ENCODE data around the gene TPGS2. TPM values are rescaled to one million over a fixed set of nuclear protein-coding genes. Genes with fewer than 3 reads are reported as not detected.

Gene TPGS2
- polyA plus RNA-seq, 1 donor from 2014 or later: 217 TPM

GRCh38 chr18:36777566-36777965 is 51.2 kb downstream of the TPGS2 start:
- H3K27ac ChIP-seq (ENCODE audit: low read length): no peak overlapping the region
- no peak overlapping the region for H3K4me3 ChIP-seq (ENCODE audit: low read length)
- H3K36me3 ChIP-seq (ENCODE audit: insufficient read depth, low read length): no peaks in the 10 kb centered on the region
- no peaks in the 10 kb centered on the region for H3K9me3 ChIP-seq (ENCODE audit: low read length)
- no peaks in the 10 kb centered on the region for H3K9me2 ChIP-seq (ENCODE audit: insufficient read depth, low read length)
- no peak overlapping the region for H3K4me2 ChIP-seq (ENCODE audit: low read length)
- no peaks in the 10 kb centered on the region for H3F3A ChIP-seq (ENCODE audit: insufficient read depth, low read length, poor library complexity, severe bottlenecking)
- H2AFZ ChIP-seq (ENCODE audit: low read depth, low read length): no peak overlapping the region
- H3K27me3 ChIP-seq (ENCODE audit: insufficient read depth, low read depth, low read length): no peaks in the 10 kb centered on the region
- H3K79me2 ChIP-seq (replicated peaks; ENCODE audit: insufficient read depth, low read length): no peaks in the 10 kb centered on the region
- H3K9ac ChIP-seq (ENCODE audit: low read length): no peak overlapping the region
- H4K20me1 ChIP-seq (ENCODE audit: insufficient read depth): no peaks in the 10 kb centered on the region
- TF ChIP-seq, protein P1, sequence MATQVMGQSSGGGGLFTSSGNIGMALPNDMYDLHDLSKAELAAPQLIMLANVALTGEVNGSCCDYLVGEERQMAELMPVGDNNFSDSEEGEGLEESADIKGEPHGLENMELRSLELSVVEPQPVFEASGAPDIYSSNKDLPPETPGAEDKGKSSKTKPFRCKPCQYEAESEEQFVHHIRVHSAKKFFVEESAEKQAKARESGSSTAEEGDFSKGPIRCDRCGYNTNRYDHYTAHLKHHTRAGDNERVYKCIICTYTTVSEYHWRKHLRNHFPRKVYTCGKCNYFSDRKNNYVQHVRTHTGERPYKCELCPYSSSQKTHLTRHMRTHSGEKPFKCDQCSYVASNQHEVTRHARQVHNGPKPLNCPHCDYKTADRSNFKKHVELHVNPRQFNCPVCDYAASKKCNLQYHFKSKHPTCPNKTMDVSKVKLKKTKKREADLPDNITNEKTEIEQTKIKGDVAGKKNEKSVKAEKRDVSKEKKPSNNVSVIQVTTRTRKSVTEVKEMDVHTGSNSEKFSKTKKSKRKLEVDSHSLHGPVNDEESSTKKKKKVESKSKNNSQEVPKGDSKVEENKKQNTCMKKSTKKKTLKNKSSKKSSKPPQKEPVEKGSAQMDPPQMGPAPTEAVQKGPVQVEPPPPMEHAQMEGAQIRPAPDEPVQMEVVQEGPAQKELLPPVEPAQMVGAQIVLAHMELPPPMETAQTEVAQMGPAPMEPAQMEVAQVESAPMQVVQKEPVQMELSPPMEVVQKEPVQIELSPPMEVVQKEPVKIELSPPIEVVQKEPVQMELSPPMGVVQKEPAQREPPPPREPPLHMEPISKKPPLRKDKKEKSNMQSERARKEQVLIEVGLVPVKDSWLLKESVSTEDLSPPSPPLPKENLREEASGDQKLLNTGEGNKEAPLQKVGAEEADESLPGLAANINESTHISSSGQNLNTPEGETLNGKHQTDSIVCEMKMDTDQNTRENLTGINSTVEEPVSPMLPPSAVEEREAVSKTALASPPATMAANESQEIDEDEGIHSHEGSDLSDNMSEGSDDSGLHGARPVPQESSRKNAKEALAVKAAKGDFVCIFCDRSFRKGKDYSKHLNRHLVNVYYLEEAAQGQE (IDR thresholded peaks at IDR 0.05; ENCODE audit: borderline replicate concordance): no peak
- TF ChIP-seq EP300 (conservative IDR thresholded peaks at IDR 0.05; ENCODE audit: poor library complexity, severe bottlenecking) (no peak), EZH2 (IDR thresholded peaks at IDR 0.05; ENCODE audit: borderline replicate concordance, insufficient read depth, low read length, poor library complexity, severe bottlenecking) (no peak), TAF1 (IDR thresholded peaks at IDR 0.05; ENCODE audit: low read depth) (no peak), MXI1 (conservative IDR thresholded peaks at IDR 0.05; ENCODE audit: poor library complexity, severe bottlenecking) (no peak), RAD21 (conservative IDR thresholded peaks at IDR 0.05) (no peak), POLR2AphosphoS5 (IDR thresholded peaks at IDR 0.05) (no peak), SMC3 (conservative IDR thresholded peaks at IDR 0.05; ENCODE audit: poor library complexity) (no peak)
- TF ChIP-seq, protein P2, sequence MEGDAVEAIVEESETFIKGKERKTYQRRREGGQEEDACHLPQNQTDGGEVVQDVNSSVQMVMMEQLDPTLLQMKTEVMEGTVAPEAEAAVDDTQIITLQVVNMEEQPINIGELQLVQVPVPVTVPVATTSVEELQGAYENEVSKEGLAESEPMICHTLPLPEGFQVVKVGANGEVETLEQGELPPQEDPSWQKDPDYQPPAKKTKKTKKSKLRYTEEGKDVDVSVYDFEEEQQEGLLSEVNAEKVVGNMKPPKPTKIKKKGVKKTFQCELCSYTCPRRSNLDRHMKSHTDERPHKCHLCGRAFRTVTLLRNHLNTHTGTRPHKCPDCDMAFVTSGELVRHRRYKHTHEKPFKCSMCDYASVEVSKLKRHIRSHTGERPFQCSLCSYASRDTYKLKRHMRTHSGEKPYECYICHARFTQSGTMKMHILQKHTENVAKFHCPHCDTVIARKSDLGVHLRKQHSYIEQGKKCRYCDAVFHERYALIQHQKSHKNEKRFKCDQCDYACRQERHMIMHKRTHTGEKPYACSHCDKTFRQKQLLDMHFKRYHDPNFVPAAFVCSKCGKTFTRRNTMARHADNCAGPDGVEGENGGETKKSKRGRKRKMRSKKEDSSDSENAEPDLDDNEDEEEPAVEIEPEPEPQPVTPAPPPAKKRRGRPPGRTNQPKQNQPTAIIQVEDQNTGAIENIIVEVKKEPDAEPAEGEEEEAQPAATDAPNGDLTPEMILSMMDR (IDR thresholded peaks at IDR 0.05; ENCODE audit: poor library complexity, severe bottlenecking): no peak

DNA sequence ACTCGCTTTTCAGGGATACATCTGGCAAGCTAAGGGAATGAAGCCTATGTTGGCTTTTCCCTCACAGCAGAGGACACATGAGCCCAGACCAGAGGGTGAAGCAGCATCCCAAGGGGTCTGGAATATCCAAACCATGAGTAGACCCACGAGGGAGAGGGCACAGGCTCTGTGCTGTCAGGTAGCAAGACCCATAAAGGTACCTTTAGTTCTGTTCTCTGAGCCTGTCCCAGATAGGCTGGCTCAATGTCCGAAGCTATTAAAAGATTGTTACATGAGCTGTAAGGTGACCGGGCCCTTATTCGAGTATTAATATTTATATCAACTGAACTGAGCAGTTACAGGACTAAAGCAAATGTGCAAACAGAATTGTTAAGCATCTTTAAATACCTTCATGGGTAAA is 52.2 kb downstream of the TPGS2 start:
- TF ChIP-seq EP300 (conservative IDR thresholded peaks at IDR 0.05; ENCODE audit: poor library complexity, severe bottlenecking) (no peak), MXI1 (conservative IDR thresholded peaks at IDR 0.05; ENCODE audit: poor library complexity, severe bottlenecking) (no peak), SMC3 (conservative IDR thresholded peaks at IDR 0.05; ENCODE audit: poor library complexity) (no peak), TAF1 (IDR thresholded peaks at IDR 0.05; ENCODE audit: low read depth) (no peak), RAD21 (conservative IDR thresholded peaks at IDR 0.05) (no peak), EZH2 (IDR thresholded peaks at IDR 0.05; ENCODE audit: borderline replicate concordance, insufficient read depth, low read length, poor library complexity, severe bottlenecking) (no peak), POLR2AphosphoS5 (IDR thresholded peaks at IDR 0.05) (no peak)
- TF ChIP-seq, protein P2 (IDR thresholded peaks at IDR 0.05; ENCODE audit: poor library complexity, severe bottlenecking): no peak
- TF ChIP-seq, protein P1 (IDR thresholded peaks at IDR 0.05; ENCODE audit: borderline replicate concordance): no peak

More for the DNA sequence above, 52.2 kb downstream of the TPGS2 start:
- Histone ChIP-seq H3K79me2 (replicated peaks; ENCODE audit: insufficient read depth, low read length) (no peaks in the 10 kb centered on the region), H3K9ac (ENCODE audit: low read length) (no peak overlapping the region), H3K9me2 (ENCODE audit: insufficient read depth, low read length) (no peaks in the 10 kb centered on the region), H3K9me3 (ENCODE audit: low read length) (no peaks in the 10 kb centered on the region), H3K27me3 (ENCODE audit: insufficient read depth, low read depth, low read length) (no peaks in the 10 kb centered on the region), H3F3A (ENCODE audit: insufficient read depth, low read length, poor library complexity, severe bottlenecking) (no peaks in the 10 kb centered on the region), H3K27ac (ENCODE audit: low read length) (no peak overlapping the region), H4K20me1 (ENCODE audit: insufficient read depth) (no peaks in the 10 kb centered on the region), H3K4me3 (ENCODE audit: low read length) (no peak overlapping the region), H3K4me2 (ENCODE audit: low read length) (no peak overlapping the region), H3K36me3 (ENCODE audit: insufficient read depth, low read length) (no peaks in the 10 kb centered on the region), H2AFZ (ENCODE audit: low read depth, low read length) (no peak overlapping the region)

All from neural cell (in vitro differentiated cells).